GM21360 (cell line): ENCODE data around the gene ZBTB42.
A peak's percentile ranks its signal among the peaks of the same experiment; 100 is the strongest.

Experiments used
- ATAC-seq: cut with Tn5 transposase; IDR thresholded peaks from one replicate; pipeline ENCODE4 v1.9.1; 2021; ENCODE audit warnings: mild to moderate bottlenecking, moderate library complexity; ENCODE audit not compliant: unreplicated experiment

The ZBTB42 gene

DNA sequence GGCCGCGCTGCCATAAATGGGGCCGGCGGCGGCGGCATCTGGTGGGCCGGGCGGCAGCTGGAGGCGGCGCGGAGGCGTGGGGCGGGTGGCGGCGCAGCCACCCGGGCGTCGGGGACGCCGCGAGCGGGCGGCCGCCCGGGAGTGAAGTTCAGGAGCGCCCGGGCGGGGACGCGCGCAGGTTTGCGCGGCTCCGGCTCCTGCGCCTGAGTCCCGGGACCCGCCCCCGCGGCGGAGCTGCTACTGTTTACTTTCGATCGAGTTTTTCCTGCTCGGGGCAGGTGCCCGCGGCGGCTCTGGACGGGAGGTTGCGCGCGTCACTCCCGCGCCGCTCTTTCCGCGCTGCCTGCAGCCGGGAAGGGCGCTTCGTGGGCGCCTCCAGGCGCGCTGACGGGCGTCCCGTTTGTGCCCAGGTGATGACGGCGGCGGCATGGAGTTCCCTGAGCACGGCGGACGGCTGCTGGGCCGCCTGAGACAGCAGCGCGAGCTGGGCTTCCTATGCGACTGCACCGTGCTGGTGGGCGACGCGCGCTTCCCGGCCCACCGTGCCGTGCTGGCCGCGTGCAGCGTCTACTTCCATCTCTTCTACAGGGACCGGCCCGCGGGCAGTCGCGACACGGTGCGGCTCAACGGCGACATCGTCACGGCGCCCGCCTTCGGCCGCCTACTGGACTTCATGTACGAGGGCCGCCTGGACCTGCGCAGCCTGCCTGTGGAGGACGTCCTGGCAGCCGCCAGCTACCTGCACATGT lies at the start of gene ZBTB42:
TSS of gene ZBTB42 (plus strand) at position 331 of the 749 bp plus-strand sequence. CDS start at position 428, 97 bp downstream.
- ATAC-seq, result peak; percentile 33

GRCh38 chr14:104751539-104752422 lies 49.1 kb upstream of the ZBTB42 start:
- ATAC-seq, result no peak

DNA sequence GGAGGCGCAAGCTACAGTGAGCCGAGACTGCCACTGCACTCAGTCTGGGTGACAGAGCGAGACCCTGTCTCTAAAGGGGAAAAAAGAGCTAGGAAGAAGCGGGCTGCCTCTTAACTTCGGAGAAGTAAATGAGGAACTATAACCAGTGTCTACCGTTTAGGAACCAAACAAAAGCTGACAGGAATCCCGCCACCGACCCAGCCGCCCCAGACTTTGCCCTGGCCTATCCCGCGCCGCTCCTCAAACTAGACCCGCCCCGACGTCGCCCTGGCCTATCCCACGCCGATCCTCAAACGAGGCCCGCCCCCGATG lies 48.5 kb upstream of the ZBTB42 start:
- no peak for ATAC-seq

GRCh38 chr14:104752735-104753527 lies 48.0 kb upstream of the ZBTB42 start, which contains the start of gene SIVA1:
Gene SIVA1 (plus strand): TSS chr14:104753147. CDS start chr14:104753202, 55 bp downstream.
- ATAC-seq, result peak; percentile 83

GRCh38 chr14:104753528-104754212 lies 47.2 kb upstream of the ZBTB42 start:
- no peak for ATAC-seq

GRCh38 chr14:104754213-104754851 lies 46.6 kb upstream of the ZBTB42 start:
- ATAC-seq, result no peak

DNA sequence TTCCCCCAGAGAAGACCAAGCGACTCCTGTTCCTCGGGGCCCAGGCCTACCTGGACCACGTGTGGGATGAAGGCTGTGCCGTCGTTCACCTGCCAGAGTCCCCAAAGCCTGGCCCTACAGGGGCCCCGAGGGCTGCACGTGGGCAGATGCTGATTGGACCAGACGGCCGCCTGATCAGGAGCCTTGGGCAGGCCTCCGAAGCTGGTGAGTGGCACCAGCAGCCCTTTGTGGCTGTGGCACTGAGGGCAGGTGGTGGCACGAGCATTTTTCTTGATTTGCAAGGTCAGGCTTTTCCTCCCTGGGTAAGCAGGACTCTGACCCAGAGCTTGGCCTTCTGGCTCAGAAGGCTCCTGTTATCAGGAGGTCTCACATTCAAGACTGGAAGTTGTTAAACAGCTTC lies 45.3 kb upstream of the ZBTB42 start:
- no peak for ATAC-seq

GRCh38 chr14:104756477-104757237 lies 44.2 kb upstream of the ZBTB42 start:
- no peak for ATAC-seq

DNA sequence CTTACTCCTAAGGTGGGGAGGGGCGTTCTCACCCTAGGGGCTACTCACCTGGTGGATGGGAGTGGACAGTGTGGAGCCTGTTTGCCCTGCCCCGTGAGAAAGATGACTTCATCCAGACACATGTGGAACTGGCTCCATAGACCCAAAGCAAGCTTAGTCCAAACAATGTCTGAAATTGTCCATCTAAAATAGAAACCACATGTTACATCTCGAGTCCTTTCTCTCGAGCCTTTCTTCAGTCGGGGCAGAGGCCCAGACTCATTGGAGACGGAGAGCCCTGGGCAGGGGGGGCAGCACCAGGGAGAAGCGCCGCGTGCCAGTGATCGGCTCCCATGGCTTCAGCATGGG lies 43.7 kb upstream of the ZBTB42 start:
- no peak for ATAC-seq

DNA sequence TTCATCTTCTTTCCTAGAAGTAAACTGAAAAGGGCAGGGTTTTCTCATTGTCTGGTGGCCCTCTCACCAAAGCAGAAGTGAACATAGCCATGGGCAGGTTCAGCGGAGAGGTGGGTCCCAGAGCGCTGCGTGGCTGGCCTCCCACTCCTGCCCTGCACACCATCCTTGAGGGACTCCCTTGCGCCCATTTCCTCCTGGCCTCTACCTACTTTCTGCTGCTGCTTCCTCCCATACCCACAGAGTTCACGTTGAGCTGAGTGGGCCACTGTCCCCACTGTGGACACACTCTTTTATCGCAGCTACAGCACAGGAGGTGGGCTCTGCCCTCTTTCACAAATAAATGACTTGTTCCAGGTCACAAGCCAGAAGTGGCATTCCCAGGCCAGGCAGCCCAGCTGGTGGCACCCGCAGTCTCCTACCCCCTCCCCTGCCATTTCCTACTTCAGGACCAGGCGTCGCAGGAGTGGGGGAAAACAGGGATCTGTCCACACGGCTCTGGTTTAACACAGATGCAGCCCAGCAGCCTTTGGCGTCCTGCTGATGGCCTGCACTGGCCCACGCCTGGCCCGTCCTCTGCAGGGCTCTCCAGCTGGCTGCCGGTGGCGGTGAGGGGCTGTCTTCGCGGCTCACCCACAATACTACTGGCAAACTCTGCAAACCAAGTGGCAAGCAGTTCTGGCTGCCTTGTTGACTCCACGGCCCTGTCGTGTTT lies 43.1 kb upstream of the ZBTB42 start:
- ATAC-seq, result no peak

- ATAC-seq, result no peak
These were observed 41.6 kb upstream of the ZBTB42 start for GRCh38 chr14:104758981-104759969.

DNA sequence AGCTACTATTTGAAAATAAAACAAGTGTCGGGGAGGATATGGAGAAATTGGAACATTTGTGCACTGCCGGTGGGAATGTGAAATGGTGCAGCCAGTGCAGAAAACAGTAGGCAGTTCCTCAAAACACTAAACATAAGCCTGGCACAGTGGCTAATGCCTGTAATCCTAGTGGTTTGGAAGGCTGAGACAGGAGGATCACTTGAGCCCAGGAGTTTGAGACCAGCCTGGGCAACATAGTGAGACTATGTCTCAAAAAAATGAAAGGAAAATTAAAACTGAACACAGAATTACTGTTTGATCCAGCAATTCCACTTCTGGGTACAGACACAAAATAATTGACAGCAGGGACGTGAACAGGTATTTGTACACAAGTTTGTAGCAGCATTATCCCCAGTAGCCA lies 35.4 kb upstream of the ZBTB42 start:
- no peak for ATAC-seq

DNA sequence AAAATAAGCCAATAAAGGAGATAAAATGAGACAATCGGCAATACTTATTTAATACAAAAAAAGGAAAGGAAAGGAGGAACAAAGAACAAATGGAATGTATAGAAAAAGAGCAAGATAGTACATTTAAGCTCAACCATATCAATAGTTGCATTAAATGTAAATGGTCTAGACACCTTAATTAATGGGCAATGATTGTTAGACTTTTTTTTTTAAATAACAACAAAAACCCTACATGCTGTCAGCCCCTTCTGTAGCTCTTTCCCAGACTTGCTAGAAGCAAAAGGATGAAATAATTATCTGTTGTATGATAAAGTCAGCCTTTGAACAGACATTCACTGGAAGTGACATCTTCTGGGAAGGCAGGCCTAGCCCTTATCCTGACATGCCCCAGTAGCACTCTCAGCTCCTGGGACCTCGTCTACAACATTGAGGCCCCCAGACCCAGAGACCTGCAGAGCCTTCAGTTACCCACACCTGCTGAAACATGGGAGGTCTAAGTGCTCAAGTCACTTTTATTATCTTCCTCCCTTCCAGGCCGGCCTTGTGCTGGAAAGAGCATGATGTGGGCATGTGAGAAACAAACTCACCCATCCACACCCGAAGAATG lies 34.5 kb upstream of the ZBTB42 start:
- no peak for ATAC-seq

DNA sequence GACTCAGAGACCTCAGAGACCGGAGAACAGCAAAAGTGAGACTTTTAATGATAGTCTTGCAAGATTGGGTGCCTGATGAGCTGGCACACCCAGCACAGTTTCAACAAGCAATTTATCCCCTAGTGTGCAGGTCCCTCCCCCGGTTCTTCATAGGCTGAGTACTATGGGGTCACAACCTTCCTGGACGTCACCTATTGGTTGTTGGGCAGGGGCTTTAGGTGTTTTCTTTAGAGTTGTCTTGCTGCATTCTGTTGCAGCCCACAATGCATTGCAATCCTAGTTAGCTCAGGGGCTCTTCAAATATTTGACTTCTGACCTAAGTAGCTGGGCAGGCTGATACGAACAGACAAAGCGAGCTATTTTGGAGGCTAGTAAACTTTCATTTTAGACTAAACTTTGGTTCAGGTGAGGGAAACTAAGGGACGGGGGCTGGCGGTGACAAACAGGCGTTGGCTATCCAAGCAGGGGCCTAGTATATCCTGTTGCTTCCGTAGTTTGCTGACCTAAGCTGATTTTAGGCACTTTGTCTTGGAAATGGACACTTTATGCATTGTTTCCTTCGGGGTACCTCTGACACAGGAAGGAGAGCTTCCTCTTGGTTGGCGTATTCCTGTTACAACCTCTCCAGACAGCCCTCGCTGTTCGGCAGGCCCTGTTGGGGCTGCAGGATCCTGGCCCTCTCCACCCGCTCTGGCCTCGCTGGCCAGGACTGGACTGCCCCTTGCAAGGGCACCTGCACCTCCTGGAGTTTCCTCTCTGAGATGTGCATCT lies 33.9 kb upstream of the ZBTB42 start:
- ATAC-seq, result no peak

- no peak for ATAC-seq
These were observed 33.3 kb upstream of the ZBTB42 start for GRCh38 chr14:104767634-104767918.

- ATAC-seq, result peak; percentile 74
These were observed 32.2 kb upstream of the ZBTB42 start for GRCh38 chr14:104768437-104769323.
